NB4 (cell line): ENCODE results near the gene CASP5.

Source experiments
- CTCF ChIP-seq: IDR thresholded peaks from one replicate; pipeline ENCODE4 v1.5.1; 2012; ENCODE audit warnings: low read depth, low read length
- MAX ChIP-seq: IDR thresholded peaks from 2 replicates; pipeline ENCODE4 v1.6.1; 2011; ENCODE audit warnings: low read depth, low read length
- MYC ChIP-seq: IDR thresholded peaks from 2 replicates; pipeline ENCODE4 v1.6.1; 2011; ENCODE audit warnings: low read depth, low read length
- POLR2A ChIP-seq: IDR thresholded peaks from 2 replicates; pipeline ENCODE4 v1.6.1; 2011; ENCODE audit warnings: mild to moderate bottlenecking; ENCODE audit not compliant: insufficient read length; ENCODE audit errors: extremely low read depth

- TF ChIP-seq CTCF (no peak), POLR2A (no peak), MAX (no peak), MYC (no peak)
Measured at GRCh38 chr11:105033781-105034180, 10.8 kb upstream of the CASP5 start.
